Measurements from ENCODE around the gene PLSCR3. TPM values are rescaled to one million over a fixed set of nuclear protein-coding genes. Genes with fewer than 3 reads are reported as not detected.

The PLSCR3 gene
- total and polyA plus RNA-seq, 7 donors, result 13.9 to 20.5 (median 16.2) TPM

DNA sequence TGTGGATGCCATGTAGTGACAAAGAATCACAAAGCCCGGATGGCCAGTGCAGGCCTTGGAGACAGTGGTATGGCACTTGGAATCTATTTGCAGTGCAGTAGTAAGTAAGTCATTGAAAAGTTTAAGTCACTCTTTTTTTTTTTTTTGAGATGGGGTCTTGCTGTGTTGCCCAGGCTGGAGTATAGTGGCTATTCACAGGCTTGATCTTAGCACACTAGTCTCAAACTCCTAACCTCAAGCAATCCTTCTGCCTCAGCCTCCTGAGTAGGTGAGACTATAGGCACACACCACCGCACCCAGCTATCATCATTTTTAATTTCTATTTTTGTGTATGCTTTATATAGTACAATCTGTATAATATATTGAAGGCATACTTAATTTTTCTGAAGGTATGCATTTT lies 4.3 kb upstream of the PLSCR3 start:
- WGBS, 3 donors, result 66 to 95% (median 69%) methylated on average over 2 of the region's 2 CpGs

DNA sequence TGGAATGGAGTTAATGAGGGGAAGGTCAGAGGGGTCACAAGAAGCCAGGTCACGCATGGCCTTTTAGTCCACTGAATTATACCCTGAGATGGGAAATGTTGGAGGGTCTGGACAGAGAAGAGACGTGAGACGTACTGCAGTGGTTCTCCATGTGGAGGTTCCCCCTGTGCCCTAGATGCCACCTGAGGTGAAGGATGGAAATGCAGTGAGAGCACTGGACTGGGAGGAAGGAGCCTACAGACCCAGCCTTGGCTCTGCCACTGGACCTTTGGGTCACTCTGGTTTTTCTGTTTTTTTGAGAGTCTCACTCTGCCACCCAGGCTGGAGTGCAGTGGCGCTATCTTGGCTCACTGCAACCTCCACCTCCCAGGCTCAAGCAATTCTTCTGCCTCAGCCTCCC lies 1.8 kb upstream of the PLSCR3 start:
- DNase-seq (no peak), ATAC-seq (no peak)
- H3K9me3 ChIP-seq, result no peaks in the 10 kb centered on the region
- no peaks in the 10 kb centered on the region for H3K27me3 ChIP-seq (ENCODE audit: insufficient read depth in 3 of 3, low read length in 2 of 3)
- H3K36me3 ChIP-seq (ENCODE audit: insufficient read depth in 1 of 2, low read depth in 1 of 2), result peaks cover 0 to 17% of the 10 kb centered on the region in 2 donors
- no peak overlapping the region for H3K4me3 ChIP-seq
- intact Hi-C loops (cut with DNase I), result loop anchor here in 1 of 2 donors (5.0 kb wide), 1 partner anchor 46 kb away; no protein-coding TSS in a partner anchor
- TF ChIP-seq, protein P1, sequence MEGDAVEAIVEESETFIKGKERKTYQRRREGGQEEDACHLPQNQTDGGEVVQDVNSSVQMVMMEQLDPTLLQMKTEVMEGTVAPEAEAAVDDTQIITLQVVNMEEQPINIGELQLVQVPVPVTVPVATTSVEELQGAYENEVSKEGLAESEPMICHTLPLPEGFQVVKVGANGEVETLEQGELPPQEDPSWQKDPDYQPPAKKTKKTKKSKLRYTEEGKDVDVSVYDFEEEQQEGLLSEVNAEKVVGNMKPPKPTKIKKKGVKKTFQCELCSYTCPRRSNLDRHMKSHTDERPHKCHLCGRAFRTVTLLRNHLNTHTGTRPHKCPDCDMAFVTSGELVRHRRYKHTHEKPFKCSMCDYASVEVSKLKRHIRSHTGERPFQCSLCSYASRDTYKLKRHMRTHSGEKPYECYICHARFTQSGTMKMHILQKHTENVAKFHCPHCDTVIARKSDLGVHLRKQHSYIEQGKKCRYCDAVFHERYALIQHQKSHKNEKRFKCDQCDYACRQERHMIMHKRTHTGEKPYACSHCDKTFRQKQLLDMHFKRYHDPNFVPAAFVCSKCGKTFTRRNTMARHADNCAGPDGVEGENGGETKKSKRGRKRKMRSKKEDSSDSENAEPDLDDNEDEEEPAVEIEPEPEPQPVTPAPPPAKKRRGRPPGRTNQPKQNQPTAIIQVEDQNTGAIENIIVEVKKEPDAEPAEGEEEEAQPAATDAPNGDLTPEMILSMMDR (IDR thresholded peaks at IDR 0.05), result no peak
- H3K27ac ChIP-seq, result no peak overlapping the region
- no peaks in the 10 kb centered on the region for H3K4me1 ChIP-seq
- WGBS, 3 donors, result 76 to 94% (median 81%) methylated on average over 4 of the region's 4 CpGs

More for the DNA sequence above, 4.3 kb upstream of the PLSCR3 start:
- H3K36me3 ChIP-seq (ENCODE audit: insufficient read depth in 1 of 2, low read depth in 1 of 2), result peaks cover 0 to 7% of the 10 kb centered on the region in 2 donors
- no peaks in the 10 kb centered on the region for H3K9me3 ChIP-seq
- TF ChIP-seq, protein P1 (IDR thresholded peaks at IDR 0.05), result no peak
- H3K4me3 ChIP-seq, result no peak overlapping the region
- intact Hi-C loops (cut with DNase I), result loop anchor here in 1 of 2 donors (5.0 kb wide), 1 partner anchor 44 kb away; no protein-coding TSS in a partner anchor
- H3K4me1 ChIP-seq, result peaks cover 9% of the 10 kb centered on the region
- DNase-seq, result no peak
- ATAC-seq, result no peak
- no peak overlapping the region for H3K27ac ChIP-seq
- H3K27me3 ChIP-seq (ENCODE audit: insufficient read depth in 3 of 3, low read length in 2 of 3), result no peaks in the 10 kb centered on the region

DNA sequence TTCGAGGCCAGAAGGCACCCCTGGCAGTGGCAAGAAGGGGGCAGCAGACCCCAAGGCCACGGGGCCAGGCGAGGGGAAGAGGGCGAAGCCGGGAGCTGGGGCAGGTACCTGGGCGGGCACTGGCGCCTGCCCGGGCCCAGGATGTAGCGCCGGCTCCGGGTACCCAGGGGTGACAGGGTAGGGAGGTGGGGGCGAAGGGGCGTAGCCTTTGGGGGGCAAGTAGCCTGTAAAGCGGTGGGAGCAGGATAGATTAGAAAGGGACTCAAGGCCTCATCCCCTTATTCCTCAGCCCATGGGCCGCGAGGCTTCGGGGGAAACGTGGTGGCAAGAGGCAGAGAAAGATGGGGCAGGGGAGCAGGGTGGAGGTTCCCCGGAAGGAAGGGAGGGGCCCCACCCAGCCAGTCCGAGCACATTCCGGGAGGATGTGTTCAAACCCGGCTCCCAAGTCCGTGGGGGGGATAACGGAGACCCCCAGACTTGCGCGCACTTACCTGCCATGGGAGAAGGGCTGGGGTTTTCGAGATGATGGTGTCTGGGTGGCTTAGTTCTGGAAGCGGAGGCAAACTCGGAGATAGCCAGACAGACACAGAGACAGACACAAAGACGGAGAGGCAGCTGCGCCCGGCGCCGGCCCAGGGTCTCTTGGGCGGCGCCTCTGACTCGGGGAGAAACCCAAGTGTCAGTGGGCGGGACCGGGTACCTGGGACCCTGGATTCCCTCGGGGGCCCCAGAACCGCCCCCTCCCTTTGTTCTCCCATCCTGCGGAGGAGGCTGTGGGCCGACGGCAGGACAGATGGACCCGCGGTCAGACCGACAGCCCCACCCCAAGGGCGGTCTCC lies 493 bp downstream of the PLSCR3 start:
- Histone ChIP-seq H3K4me3 (peak overlapping the region; percentile 95), H3K36me3 (ENCODE audit: insufficient read depth in 1 of 2, low read depth in 1 of 2) (peaks cover 3 to 38% of the 10 kb centered on the region in 2 donors), H3K27ac (peak overlapping the region; percentile 91), H3K9me3 (no peaks in the 10 kb centered on the region), H3K4me1 (no peaks in the 10 kb centered on the region), H3K27me3 (ENCODE audit: insufficient read depth in 3 of 3, low read length in 2 of 3) (no peaks in the 10 kb centered on the region)
- TF ChIP-seq, protein P1 (IDR thresholded peaks at IDR 0.05), result no peak
- DNase-seq (peak in 1 of 2 donors; percentile 49), ATAC-seq (peak in 3 of 4 donors; percentile 3 to 36 (median 30))
- intact Hi-C loops (cut with DNase I), result loop anchor here (5.0 kb wide), 3 partner anchors 37 to 93 kb away; partner anchors contain the start of genes KCTD11 (in 1 of the 2) and TMEM95 (in 1 of the 2)
- WGBS, 3 donors, result 14 to 19% (median 15%) methylated on average over 35 to 48 of the region's 48 CpGs

DNA sequence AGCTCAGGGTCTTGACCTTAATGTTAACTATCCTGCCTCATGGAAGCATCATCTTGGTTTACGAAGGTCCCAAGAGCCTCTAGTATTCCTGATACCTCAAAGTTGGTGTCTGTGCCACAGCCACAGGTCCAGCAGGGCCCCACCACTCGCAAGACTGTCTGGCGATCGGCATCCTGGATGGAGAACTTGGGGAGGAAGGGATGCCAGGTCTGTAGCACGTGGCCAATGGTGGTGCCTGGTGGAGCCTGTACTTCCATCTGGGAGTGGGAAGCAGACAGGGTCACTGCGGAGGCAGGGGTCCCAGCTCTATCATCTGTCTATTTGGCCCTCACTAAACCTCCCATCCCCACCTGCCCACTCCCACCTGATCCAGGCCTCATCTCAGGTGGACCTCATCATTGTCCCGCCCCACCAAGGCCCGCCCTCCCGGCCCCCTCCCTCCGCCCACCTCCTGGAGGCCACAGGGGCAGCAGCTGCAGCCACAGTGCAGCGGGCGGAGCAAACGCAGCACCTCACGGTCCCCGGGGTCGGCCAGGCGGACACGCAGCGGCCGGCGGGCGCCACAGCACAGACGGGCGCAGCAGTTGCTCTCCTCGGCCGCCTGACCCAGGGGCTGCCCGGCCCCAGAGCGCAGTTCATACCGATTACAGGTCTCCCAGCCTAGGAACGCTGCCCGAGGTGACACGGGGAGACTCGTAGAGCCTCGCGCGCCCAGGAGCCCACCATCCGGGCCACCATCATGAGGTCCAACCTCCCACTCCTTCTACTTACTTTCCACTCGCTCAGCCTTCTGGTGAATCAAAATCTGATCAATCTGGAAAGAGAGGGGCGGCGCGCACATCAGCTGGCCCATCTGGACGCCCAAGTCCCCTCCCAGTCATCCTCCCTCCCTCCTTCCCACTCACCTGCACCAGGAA lies 1.4 kb downstream of the PLSCR3 start:
- no peak for ATAC-seq
- H3K27me3 ChIP-seq (ENCODE audit: insufficient read depth in 3 of 3, low read length in 2 of 3), result no peaks in the 10 kb centered on the region
- peaks cover 3 to 46% of the 10 kb centered on the region in 2 donors for H3K36me3 ChIP-seq (ENCODE audit: insufficient read depth in 1 of 2, low read depth in 1 of 2)
- H3K4me1 ChIP-seq, result no peaks in the 10 kb centered on the region
- no peak overlapping the region for H3K27ac ChIP-seq
- intact Hi-C loops (cut with DNase I), result loop anchor here (5.0 kb wide), 3 partner anchors 36 to 94 kb away; partner anchors contain the start of genes KCTD11 (in 1 of the 2) and TMEM95 (in 1 of the 2)
- H3K4me3 ChIP-seq, result peak overlapping the region; percentile 95
- H3K9me3 ChIP-seq, result no peaks in the 10 kb centered on the region
- TF ChIP-seq, protein P1 (IDR thresholded peaks at IDR 0.05), result no peak
- no peak for DNase-seq
- 77 to 82% (median 77%) methylated on average over 31 to 42 of the region's 42 CpGs for WGBS, 3 donors
